H1 (cell line): ENCODE measurements around the gene PLCB4. TPM values are rescaled to one million over a fixed set of nuclear protein-coding genes. Genes with fewer than 3 reads are reported as not detected.

Experiments
- CTCF ChIA-PET: fragments of 300-600 bp; sonication (Branson Sonifier 250); formaldehyde crosslinking; loops from one replicate; lab custom pipeline; 2021; ENCODE audit not compliant: partially characterized antibody; lab: Charles Lee
- POLR2A ChIA-PET: fragments of 300-600 bp; sonication (Branson Sonifier 250); formaldehyde crosslinking; loops from one replicate; lab custom pipeline; 2021; ENCODE audit warnings: inconsistent platforms; ENCODE audit not compliant: partially characterized antibody; lab: Charles Lee
- DNase-seq, 2 experiments: peaks; one replicate each; pipeline versions ENCODE4 v3.0.0 to v3.0.0-alpha.2; 2010 to 2022; ENCODE audit warnings: low spot score in 2 of 2, low read depth in 1 of 2, mixed read lengths in 1 of 2
- FAIRE-seq: peaks from 2 replicates; lab custom pipeline; 2011; peaks lifted over from hg19 to GRCh38; lab: Jason Lieb, UNC
- H2AFZ ChIP-seq: 2 replicates; pipeline ENCODE4 v1.8.1; 2012; ENCODE audit warnings: low read length, inconsistent platforms
- H2AK5ac ChIP-seq: 2 replicates; pipeline ENCODE4 v1.6.1; 2013; ENCODE audit warnings: low read depth, low read length
- H2BK120ac ChIP-seq: replicated peaks from 2 replicates; pipeline ENCODE3; 2013; ENCODE audit warnings: low read depth, low read length, inconsistent platforms
- H2BK12ac ChIP-seq: 2 replicates; pipeline ENCODE4 v1.6.1; 2013; ENCODE audit warnings: low read depth, low read length
- H2BK15ac ChIP-seq: 2 replicates; pipeline ENCODE4 v1.6.1; 2013; ENCODE audit warnings: low read length
- H2BK20ac ChIP-seq: 2 replicates; pipeline ENCODE4 v1.6.1; 2013; ENCODE audit warnings: low read length
- H2BK5ac ChIP-seq: 2 replicates; pipeline ENCODE4 v1.6.1; 2013; ENCODE audit warnings: low read depth, low read length
- H3K14ac ChIP-seq: 2 replicates; pipeline ENCODE4 v1.6.1; 2013; ENCODE audit warnings: inconsistent platforms; ENCODE audit not compliant: insufficient read length
- H3K18ac ChIP-seq: 2 replicates; pipeline ENCODE4 v1.6.1; 2013; ENCODE audit warnings: low read length; ENCODE audit errors: extremely low read depth
- H3K23ac ChIP-seq: 2 replicates; pipeline ENCODE4 v1.6.1; 2013; ENCODE audit warnings: inconsistent platforms; ENCODE audit not compliant: insufficient read length
- H3K23me2 ChIP-seq: 2 replicates; pipeline ENCODE4 v1.6.1; 2013; ENCODE audit warnings: low read depth, low read length
- H3K27ac ChIP-seq: 2 replicates; pipeline ENCODE4 v1.6.1; 2011; ENCODE audit warnings: low read depth, low read length, inconsistent platforms
- H3K27me3 ChIP-seq, 4 experiments: replicated peaks in 1 of 4; 1 replicate in 1 of 4; 2 replicates in 3 of 4; pipeline versions ENCODE4 v1.6.1 to v1.8.1; 2011 to 2013; ENCODE audit warnings: low read length in 3 of 4, mild to moderate bottlenecking in 3 of 4, inconsistent platforms in 2 of 4, mixed read lengths in 2 of 4, moderate library complexity in 1 of 4; ENCODE audit not compliant: control insufficient read depth in 3 of 4, insufficient read depth in 3 of 4; ENCODE audit errors: extremely low read depth in 1 of 4
- H3K36me3 ChIP-seq, 4 experiments: 2 replicates each; pipeline versions ENCODE4 v1.6.1 to v1.8.1; 2011 to 2013; ENCODE audit warnings: mild to moderate bottlenecking in 4 of 4, low read length in 3 of 4, moderate library complexity in 2 of 4, control low read depth in 1 of 4, inconsistent platforms in 1 of 4; ENCODE audit not compliant: insufficient read depth in 4 of 4, control insufficient read depth in 2 of 4
- H3K4ac ChIP-seq: replicated peaks from 2 replicates; pipeline ENCODE3; 2013; ENCODE audit warnings: low read length, low read depth, mixed read lengths, inconsistent platforms; ENCODE audit not compliant: insufficient read length
- H3K4me1 ChIP-seq, 4 experiments: replicated peaks in 1 of 4; 1 replicate in 1 of 4; 2 replicates in 3 of 4; pipeline versions ENCODE4 v1.6.1 to v1.8.1; 2011 to 2013; ENCODE audit warnings: low read length in 3 of 4, inconsistent platforms in 2 of 4, mixed read lengths in 1 of 4; ENCODE audit not compliant: insufficient read depth in 4 of 4, control insufficient read depth in 3 of 4
- H3K4me2 ChIP-seq, 2 experiments: 2 replicates each; pipeline versions ENCODE4 v1.6.1 to v1.8.1; 2011 to 2013; ENCODE audit warnings: low read depth in 2 of 2, low read length in 2 of 2, control low read depth in 1 of 2, inconsistent platforms in 1 of 2, mild to moderate bottlenecking in 1 of 2; ENCODE audit not compliant: insufficient read depth in 1 of 2
- H3K4me3 ChIP-seq, 4 experiments: fragments of 200-600, 300-600 bp in 1 of 4; sonication (generic), shearing (Covaris generic), sonication (Bioruptor Twin) in 1 of 4; 2 replicates each; pipeline versions ENCODE4 v1.5.1 to v1.8.1; 2011 to 2016; ENCODE audit warnings: low read length in 4 of 4, low read depth in 3 of 4, control low read depth in 2 of 4, inconsistent platforms in 2 of 4, mild to moderate bottlenecking in 2 of 4, mixed read lengths in 1 of 4, moderate library complexity in 1 of 4; ENCODE audit not compliant: insufficient read depth in 2 of 4; ENCODE audit errors: extremely low read depth in 1 of 4
- H3K56ac ChIP-seq: replicated peaks from 2 replicates; pipeline ENCODE3; 2013; ENCODE audit warnings: low read depth, mild to moderate bottlenecking, mixed read lengths, low read length, inconsistent platforms; ENCODE audit not compliant: insufficient read length
- H3K79me1 ChIP-seq: 2 replicates; pipeline ENCODE4 v1.6.1; 2013; ENCODE audit warnings: low read depth, low read length, control low read depth
- H3K79me2 ChIP-seq, 2 experiments: 2 replicates each; pipeline versions ENCODE4 v1.6.1 to v1.8.1; 2012 to 2013; ENCODE audit warnings: low read length in 2 of 2, mild to moderate bottlenecking in 2 of 2, inconsistent platforms in 1 of 2; ENCODE audit not compliant: insufficient read depth in 2 of 2, control insufficient read depth in 1 of 2
- H3K9ac ChIP-seq, 4 experiments: replicated peaks in 1 of 4; 1 replicate in 1 of 4; 2 replicates in 3 of 4; pipeline versions ENCODE4 v1.6.1 to v1.8.1; 2011 to 2013; ENCODE audit warnings: low read depth in 3 of 4, low read length in 3 of 4, control low read depth in 2 of 4, mild to moderate bottlenecking in 2 of 4, moderate library complexity in 2 of 4, inconsistent platforms in 1 of 4; ENCODE audit errors: extremely low read depth in 1 of 4
- H3K9me3 ChIP-seq, 2 experiments: 2 replicates each; pipeline versions ENCODE4 v1.6.1 to v1.8.1; 2012 to 2013; ENCODE audit warnings: mild to moderate bottlenecking in 2 of 2, moderate library complexity in 2 of 2, control low read depth in 1 of 2, inconsistent platforms in 1 of 2, low read depth in 1 of 2, low read length in 1 of 2, mixed read lengths in 1 of 2; ENCODE audit not compliant: insufficient read depth in 2 of 2
- H4K20me1 ChIP-seq, 2 experiments: replicated peaks in 1 of 2; 2 replicates each; pipeline versions ENCODE3 to v1.8.1; 2011 to 2013; ENCODE audit warnings: inconsistent platforms in 2 of 2, low read length in 2 of 2, mild to moderate bottlenecking in 1 of 2; ENCODE audit not compliant: insufficient read depth in 2 of 2, control insufficient read depth in 1 of 2
- H4K5ac ChIP-seq: 2 replicates; pipeline ENCODE4 v1.6.1; 2013; ENCODE audit warnings: low read length, low read depth, mixed read lengths, inconsistent platforms; ENCODE audit not compliant: insufficient read length
- H4K8ac ChIP-seq: 2 replicates; pipeline ENCODE4 v1.8.0; 2013; ENCODE audit warnings: mild to moderate bottlenecking, moderate library complexity, low read length, inconsistent platforms; ENCODE audit not compliant: insufficient read depth; ENCODE audit errors: extremely low read depth
- H4K91ac ChIP-seq: replicated peaks from 2 replicates; pipeline ENCODE3; 2013; ENCODE audit warnings: low read length, mixed read lengths, inconsistent platforms; ENCODE audit not compliant: insufficient read length
- BACH1 ChIP-seq: IDR thresholded peaks from 2 replicates; pipeline ENCODE4 v1.6.1; 2012; ENCODE audit warnings: low read length, improper control_type of control experiment
- CHD2 ChIP-seq: IDR thresholded peaks from 2 replicates; pipeline ENCODE4 v1.6.1; 2012; ENCODE audit warnings: low read length, improper control_type of control experiment
- CREB1 ChIP-seq: IDR thresholded peaks from 2 replicates; pipeline ENCODE4 v1.6.1; 2012; ENCODE audit warnings: inconsistent platforms
- EP300 ChIP-seq, 2 experiments: IDR thresholded peaks; 1 replicate in 1 of 2; 2 replicates in 1 of 2; pipeline ENCODE4 v1.6.1; 2011 to 2012; ENCODE audit warnings: low read depth in 2 of 2, low read length in 2 of 2, mild to moderate bottlenecking in 2 of 2, borderline replicate concordance in 1 of 2, inconsistent platforms in 1 of 2, moderate library complexity in 1 of 2
- GTF2F1 ChIP-seq: IDR thresholded peaks from 2 replicates; pipeline ENCODE4 v1.6.1; 2012; ENCODE audit warnings: low read depth, low read length, improper control_type of control experiment, borderline replicate concordance
- KDM5A ChIP-seq: fragments of 200-600 bp; IDR thresholded peaks from 2 replicates; pipeline ENCODE4 v1.7.1; 2012; ENCODE audit warnings: mild to moderate bottlenecking, low read length, inconsistent platforms, mixed read lengths
- PHF8 ChIP-seq: fragments of 200-600 bp; sonication (generic); conservative IDR thresholded peaks from 2 replicates; pipeline ENCODE4 v1.7.1; 2012; ENCODE audit warnings: low read depth, mild to moderate bottlenecking, inconsistent platforms, low read length, moderate library complexity
- POLR2A ChIP-seq, 2 experiments: IDR thresholded peaks; 1 replicate in 1 of 2; 2 replicates in 1 of 2; pipeline ENCODE4 v1.6.1; 2011; ENCODE audit warnings: low read depth in 2 of 2, low read length in 2 of 2, mild to moderate bottlenecking in 2 of 2; ENCODE audit errors: control extremely low read depth in 1 of 2
- POU5F1 ChIP-seq: IDR thresholded peaks from 2 replicates; pipeline ENCODE4 v1.6.1; 2011; ENCODE audit warnings: low read depth, mild to moderate bottlenecking, low read length, moderate library complexity
- RBBP5 ChIP-seq: IDR thresholded peaks from 2 replicates; pipeline ENCODE4 v1.7.1; 2012; ENCODE audit warnings: low read depth, mild to moderate bottlenecking, inconsistent platforms, low read length, moderate library complexity, borderline replicate concordance
- RXRA ChIP-seq: IDR thresholded peaks from 2 replicates; pipeline ENCODE4 v1.6.1; 2011; ENCODE audit warnings: low read depth, mild to moderate bottlenecking, low read length, moderate library complexity; ENCODE audit not compliant: insufficient read depth
- ZNF274 ChIP-seq: IDR thresholded peaks from 2 replicates; pipeline ENCODE4 v1.7.0; 2012; ENCODE audit warnings: low read length, borderline replicate concordance; ENCODE audit errors: extremely low read depth
- WGBS, 2 experiments: shearing (Covaris generic) in 1 of 2; methylation state at CpG; one replicate each; pipeline versions ENCODE4 v1.1.6 to v1.1.7; 2013 to 2015; ENCODE audit warnings: low lambda C conversion rate in 2 of 2, mixed read lengths in 2 of 2, inconsistent platforms in 1 of 2, low coverage in 1 of 2, missing lambda C conversion rate in 1 of 2; ENCODE audit not compliant: insufficient replicate concordance in 2 of 2, insufficient coverage in 1 of 2, insufficient read length in 1 of 2; ENCODE audit errors: extremely low coverage in 1 of 2, missing lambda C conversion rate in 1 of 2; 5-methylcytosine and 5-hydroxymethylcytosine counted together
- polyA plus RNA-seq, 7 experiments: library from polyadenylated mRNA; depleted of rRNA in 3 of 7; stranded (reverse) in 5 of 7; unstranded in 2 of 7; fragments of >200 nt in 5 of 7; fragments of 200-250 nt in 2 of 7; gene quantifications; 1 replicate in 5 of 7; 2 replicates in 1 of 7; 4 replicates in 1 of 7; pipeline versions ENCODE4 v1.2.1 to v1.2.3, GENCODE V29; 2011 to 2013; ENCODE audit warnings: missing spikeins in 2 of 7, mixed read lengths in 2 of 7
- total RNA-seq: library from RNA; stranded (reverse); fragmentation: NEBNext Ultra II Directional; extraction: Animal tissue kit (Norgen Biotek cat#: 25700); gene quantifications from 2 replicates; pipeline ENCODE4 v1.2.1, GENCODE V29; 2021
- TF ChIP-seq, protein P1 (sequence below): IDR thresholded peaks from 2 replicates; pipeline ENCODE4 v1.6.1; 2011; ENCODE audit warnings: low read depth, mild to moderate bottlenecking, low read length; ENCODE audit not compliant: insufficient read depth

Gene PLCB4
- total and polyA plus RNA-seq, 2 of the 8 experiments (the other 6 are each of a cell fraction or from before 2014, with no cell fraction given), result 3.2 to 14.1 TPM

DNA sequence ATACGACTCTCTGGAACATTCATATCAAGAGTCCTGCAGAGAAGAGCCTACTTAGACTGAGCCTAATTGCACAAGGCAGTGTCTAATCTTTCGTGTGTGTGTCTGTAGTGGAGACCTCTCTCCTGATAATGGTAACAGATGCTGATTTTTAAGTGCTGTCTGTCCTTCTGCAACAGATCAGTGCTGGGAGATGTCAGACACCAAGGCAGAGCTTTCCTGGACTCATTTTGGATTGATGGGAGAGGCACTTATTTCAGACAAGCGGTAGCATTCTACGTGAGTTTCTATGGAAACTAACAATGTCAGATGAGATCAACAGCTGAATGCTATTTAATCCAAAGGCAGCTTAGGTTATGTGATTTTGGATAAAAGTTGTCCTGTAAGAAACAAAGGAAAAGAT lies 167.6 kb downstream of the PLCB4 start:
- H2AK5ac ChIP-seq, result no peak overlapping the region
- TF ChIP-seq, protein P1, sequence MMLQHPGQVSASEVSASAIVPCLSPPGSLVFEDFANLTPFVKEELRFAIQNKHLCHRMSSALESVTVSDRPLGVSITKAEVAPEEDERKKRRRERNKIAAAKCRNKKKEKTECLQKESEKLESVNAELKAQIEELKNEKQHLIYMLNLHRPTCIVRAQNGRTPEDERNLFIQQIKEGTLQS, result no peak
- no peak for TF ChIP-seq ZNF274
- TF ChIP-seq GTF2F1, result no peak
- TF ChIP-seq CHD2, result no peak
- no peak for TF ChIP-seq RBBP5
- TF ChIP-seq POU5F1, result no peak
- no peak for TF ChIP-seq EP300 (IDR thresholded peaks at IDR 0.05; ENCODE audit: borderline replicate concordance in 1 of 2, low read depth in 2 of 2, low read length in 2 of 2)
- TF ChIP-seq PHF8, result no peak
- no peak for TF ChIP-seq BACH1
- no peak for TF ChIP-seq CREB1
- no peak for TF ChIP-seq KDM5A
- TF ChIP-seq POLR2A (IDR thresholded peaks at IDR 0.05; ENCODE audit: control extremely low read depth in 1 of 2, low read depth in 2 of 2, low read length in 2 of 2), result no peak
- no peak for TF ChIP-seq RXRA
- no peak overlapping the region for H3K27ac ChIP-seq
- no peak overlapping the region for H2BK20ac ChIP-seq
- no peak overlapping the region for H3K9ac ChIP-seq
- H3K36me3 ChIP-seq, result peaks cover 0 to 14% (median 3%) of the 10 kb centered on the region in 4 experiments; a peak in 3 of 8 replicates
- H4K5ac ChIP-seq, result no peak overlapping the region
- H3K56ac ChIP-seq, result no peak overlapping the region
- H3K4me3 ChIP-seq, result no peak overlapping the region
- H3K4me1 ChIP-seq, result no peaks in the 10 kb centered on the region
- no peak overlapping the region for H2AFZ ChIP-seq
- no peak overlapping the region for H2BK12ac ChIP-seq
- no peak overlapping the region for H4K91ac ChIP-seq
- 86% methylated on average over 4 of the region's 4 CpGs; no CpG with 5 or more reads in 1 of the 2 experiments for WGBS, 2 experiments
- no peaks in the 10 kb centered on the region for H4K20me1 ChIP-seq
- H3K4me2 ChIP-seq, result no peak overlapping the region
- peaks cover 3% of the 10 kb centered on the region; the same call in 1 of the 2 replicates for H3K23me2 ChIP-seq
- H4K8ac ChIP-seq, result no peak overlapping the region
- POLR2A ChIA-PET, result no interaction called here
- no peak overlapping the region for H3K18ac ChIP-seq
- FAIRE-seq (no peak), DNase-seq (no peak)
- no peak overlapping the region for H2BK15ac ChIP-seq
- no peak overlapping the region for H2BK5ac ChIP-seq
- H3K14ac ChIP-seq, result no peak overlapping the region
- no peaks in the 10 kb centered on the region for H3K27me3 ChIP-seq
- no peak overlapping the region for H3K23ac ChIP-seq
- H2BK120ac ChIP-seq, result no peak overlapping the region
- H3K79me2 ChIP-seq, result no peaks in the 10 kb centered on the region
- CTCF ChIA-PET, result no interaction called here
- H3K79me1 ChIP-seq, result no peaks in the 10 kb centered on the region
- H3K4ac ChIP-seq, result no peak overlapping the region
- H3K9me3 ChIP-seq, result peaks cover 15 to 16% of the 10 kb centered on the region in 2 experiments; a peak in 3 of 4 replicates
